HG03196 (cell line): ENCODE measurements around the gene ITM2B.
A peak's percentile ranks its signal among the peaks of the same experiment; 100 is the strongest.

Experiments used
- ATAC-seq: cut with Tn5 transposase; IDR thresholded peaks from one replicate; pipeline ENCODE4 v1.9.1; 2021; ENCODE audit not compliant: unreplicated experiment

ITM2B gene

GRCh38 chr13:48255090-48255489 lies 22.1 kb downstream of the ITM2B start:
- ATAC-seq, result no peak

GRCh38 chr13:48255954-48256353 lies 22.9 kb downstream of the ITM2B start:
- ATAC-seq, result no peak

GRCh38 chr13:48258002-48258401 lies 25.0 kb downstream of the ITM2B start:
- no peak for ATAC-seq

- no peak for ATAC-seq
Measured at GRCh38 chr13:48258430-48258829, 25.4 kb downstream of the ITM2B start.

GRCh38 chr13:48260970-48261369 lies 28.0 kb downstream of the ITM2B start:
- no peak for ATAC-seq

- ATAC-seq, result no peak
Measured at GRCh38 chr13:48263196-48263595, 30.2 kb downstream of the ITM2B start.

- no peak for ATAC-seq
Measured at GRCh38 chr13:48264058-48264457, 31.1 kb downstream of the ITM2B start.

GRCh38 chr13:48265217-48265815 lies 32.3 kb downstream of the ITM2B start:
- ATAC-seq, result peak; percentile 68

- no peak for ATAC-seq
Measured at GRCh38 chr13:48266150-48266549, 33.1 kb downstream of the ITM2B start.

GRCh38 chr13:48266701-48267639 lies 34.0 kb downstream of the ITM2B start:
- ATAC-seq, result no peak

- ATAC-seq, result no peak
Measured at GRCh38 chr13:48268019-48268418, 35.0 kb downstream of the ITM2B start.

- ATAC-seq, result no peak
Measured at GRCh38 chr13:48273346-48273745, 40.3 kb downstream of the ITM2B start.

- ATAC-seq, result no peak
Measured at GRCh38 chr13:48275507-48275906, 42.5 kb downstream of the ITM2B start.

- no peak for ATAC-seq
Measured at GRCh38 chr13:48278806-48279205, 45.8 kb downstream of the ITM2B start.

- ATAC-seq, result no peak
Measured at GRCh38 chr13:48281556-48281955, 48.5 kb downstream of the ITM2B start.

GRCh38 chr13:48291730-48292129 lies 58.7 kb downstream of the ITM2B start:
- no peak for ATAC-seq

GRCh38 chr13:48292650-48293049 lies 59.6 kb downstream of the ITM2B start:
- no peak for ATAC-seq

GRCh38 chr13:48294653-48295052 lies 61.6 kb downstream of the ITM2B start:
- ATAC-seq, result no peak

- ATAC-seq, result no peak
Measured at GRCh38 chr13:48295271-48295670, 62.3 kb downstream of the ITM2B start.

- ATAC-seq, result no peak
Measured at GRCh38 chr13:48296528-48296927, 63.5 kb downstream of the ITM2B start.

- ATAC-seq, result no peak
Measured at GRCh38 chr13:48297131-48297786, 64.3 kb downstream of the ITM2B start.

GRCh38 chr13:48299591-48299990 lies 66.6 kb downstream of the ITM2B start:
- no peak for ATAC-seq
